Osteoblast (primary cell): Measurements from ENCODE around the gene TP53AIP1. TPM values are rescaled to one million over a fixed set of nuclear protein-coding genes. Genes with fewer than 3 reads are reported as not detected.
A peak's percentile ranks its signal among the peaks of the same experiment; 100 is the strongest.

Source experiments
- DNase-seq: peaks from one replicate; pipeline ENCODE4 v3.0.0; 2011; ENCODE audit warnings: low spot score, mixed read lengths; ENCODE audit not compliant: insufficient read length; ENCODE audit errors: missing footprints
- H2AFZ ChIP-seq: 2 replicates; pipeline ENCODE4 v1.6.0; 2011; ENCODE audit warnings: mild to moderate bottlenecking, low read length
- H3K27ac ChIP-seq: 2 replicates; pipeline ENCODE4 v1.5.1; 2011; ENCODE audit warnings: mild to moderate bottlenecking, low read depth, low read length, moderate library complexity
- H3K27me3 ChIP-seq: 2 replicates; pipeline ENCODE4 v1.6.0; 2012; ENCODE audit warnings: mild to moderate bottlenecking, control low read depth, inconsistent platforms, low read length, moderate library complexity; ENCODE audit not compliant: insufficient read depth
- H3K36me3 ChIP-seq: 2 replicates; pipeline ENCODE4 v1.5.1; 2011; ENCODE audit warnings: mild to moderate bottlenecking, low read length, control low read depth, moderate library complexity; ENCODE audit not compliant: insufficient read depth
- H3K4me1 ChIP-seq: 2 replicates; pipeline ENCODE4 v1.5.1; 2011; ENCODE audit warnings: mild to moderate bottlenecking, low read length, control low read depth, moderate library complexity; ENCODE audit not compliant: insufficient read depth
- H3K4me2 ChIP-seq: 2 replicates; pipeline ENCODE4 v1.6.0; 2011; ENCODE audit warnings: mild to moderate bottlenecking, low read length; ENCODE audit not compliant: insufficient read depth
- H3K4me3 ChIP-seq: fragments of 200-600 bp; sonication (generic); 3 replicates; pipeline ENCODE4 v1.5.1; 2012; ENCODE audit warnings: mild to moderate bottlenecking, low read length, inconsistent platforms; ENCODE audit not compliant: insufficient read depth
- H3K79me2 ChIP-seq: 2 replicates; pipeline ENCODE4 v1.6.0; 2012; ENCODE audit warnings: mild to moderate bottlenecking, low read length, control low read depth, inconsistent platforms; ENCODE audit not compliant: insufficient read depth
- H3K9me3 ChIP-seq: 2 replicates; pipeline ENCODE4 v1.5.1; 2011; ENCODE audit warnings: low read depth, low read length, control low read depth
- H4K20me1 ChIP-seq: 2 replicates; pipeline ENCODE4 v1.6.0; 2012; ENCODE audit warnings: mild to moderate bottlenecking, low read length, control low read depth; ENCODE audit not compliant: insufficient read depth
- total RNA-seq: library from RNA; depleted of rRNA; stranded (reverse); fragments of >200 nt; gene quantifications from 2 replicates; pipeline ENCODE4 v1.2.3, GENCODE V29; 2012
- TF ChIP-seq, protein P1 (sequence below): IDR thresholded peaks from 2 replicates; pipeline ENCODE4 v1.5.1; 2011; ENCODE audit warnings: mild to moderate bottlenecking, low read depth, low read length, moderate library complexity; ENCODE audit errors: extremely low read depth

Gene TP53AIP1
- total RNA-seq, 1 donor, result under 0.01 TPM

GRCh38 chr11:128919216-128919615 lies 23.5 kb downstream of the TP53AIP1 start:
- Histone ChIP-seq H3K9me3 (no peaks in the 10 kb centered on the region), H3K36me3 (no peaks in the 10 kb centered on the region), H2AFZ (no peak overlapping the region), H3K4me3 (no peak overlapping the region), H3K79me2 (no peaks in the 10 kb centered on the region), H3K27me3 (peaks cover 29% of the 10 kb centered on the region), H3K27ac (no peak overlapping the region), H4K20me1 (no peaks in the 10 kb centered on the region), H3K4me2 (no peak overlapping the region), H3K4me1 (no peaks in the 10 kb centered on the region)
- TF ChIP-seq, protein P1, sequence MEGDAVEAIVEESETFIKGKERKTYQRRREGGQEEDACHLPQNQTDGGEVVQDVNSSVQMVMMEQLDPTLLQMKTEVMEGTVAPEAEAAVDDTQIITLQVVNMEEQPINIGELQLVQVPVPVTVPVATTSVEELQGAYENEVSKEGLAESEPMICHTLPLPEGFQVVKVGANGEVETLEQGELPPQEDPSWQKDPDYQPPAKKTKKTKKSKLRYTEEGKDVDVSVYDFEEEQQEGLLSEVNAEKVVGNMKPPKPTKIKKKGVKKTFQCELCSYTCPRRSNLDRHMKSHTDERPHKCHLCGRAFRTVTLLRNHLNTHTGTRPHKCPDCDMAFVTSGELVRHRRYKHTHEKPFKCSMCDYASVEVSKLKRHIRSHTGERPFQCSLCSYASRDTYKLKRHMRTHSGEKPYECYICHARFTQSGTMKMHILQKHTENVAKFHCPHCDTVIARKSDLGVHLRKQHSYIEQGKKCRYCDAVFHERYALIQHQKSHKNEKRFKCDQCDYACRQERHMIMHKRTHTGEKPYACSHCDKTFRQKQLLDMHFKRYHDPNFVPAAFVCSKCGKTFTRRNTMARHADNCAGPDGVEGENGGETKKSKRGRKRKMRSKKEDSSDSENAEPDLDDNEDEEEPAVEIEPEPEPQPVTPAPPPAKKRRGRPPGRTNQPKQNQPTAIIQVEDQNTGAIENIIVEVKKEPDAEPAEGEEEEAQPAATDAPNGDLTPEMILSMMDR, result no peak
- peak; percentile 45 for DNase-seq

- peak; percentile 26 for DNase-seq
- H3K4me1 ChIP-seq, result no peaks in the 10 kb centered on the region
- no peak overlapping the region for H3K4me3 ChIP-seq
- H3K27ac ChIP-seq, result no peak overlapping the region
- no peaks in the 10 kb centered on the region for H4K20me1 ChIP-seq
- H2AFZ ChIP-seq, result no peak overlapping the region
- H3K79me2 ChIP-seq, result no peaks in the 10 kb centered on the region
- no peaks in the 10 kb centered on the region for H3K9me3 ChIP-seq
- H3K36me3 ChIP-seq, result no peaks in the 10 kb centered on the region
- H3K27me3 ChIP-seq, result peaks cover 26% of the 10 kb centered on the region
- H3K4me2 ChIP-seq, result no peak overlapping the region
- TF ChIP-seq, protein P1, result no peak
These were observed 25.4 kb downstream of the TP53AIP1 start for GRCh38 chr11:128917144-128917724.

GRCh38 chr11:128916681-128917080 lies 26.0 kb downstream of the TP53AIP1 start:
- Histone ChIP-seq H3K9me3 (no peaks in the 10 kb centered on the region), H2AFZ (no peak overlapping the region), H3K4me3 (no peak overlapping the region), H3K4me1 (no peaks in the 10 kb centered on the region), H3K36me3 (no peaks in the 10 kb centered on the region), H4K20me1 (no peaks in the 10 kb centered on the region), H3K27me3 (peaks cover 25% of the 10 kb centered on the region), H3K27ac (no peak overlapping the region), H3K4me2 (no peak overlapping the region), H3K79me2 (no peaks in the 10 kb centered on the region)
- peak; percentile 14 for DNase-seq
- TF ChIP-seq, protein P1, result no peak

GRCh38 chr11:128916037-128916572 lies 26.6 kb downstream of the TP53AIP1 start:
- Histone ChIP-seq H3K4me3 (no peak overlapping the region), H2AFZ (no peak overlapping the region), H3K79me2 (no peaks in the 10 kb centered on the region), H3K9me3 (no peaks in the 10 kb centered on the region), H3K27me3 (peaks cover 19% of the 10 kb centered on the region), H3K4me1 (no peaks in the 10 kb centered on the region), H3K27ac (no peak overlapping the region), H3K4me2 (no peak overlapping the region), H3K36me3 (no peaks in the 10 kb centered on the region), H4K20me1 (no peaks in the 10 kb centered on the region)
- TF ChIP-seq, protein P1, result no peak
- DNase-seq, result no peak
